ENCODE results near the gene SERINC2. TPM values are rescaled to one million over a fixed set of nuclear protein-coding genes. Genes with fewer than 3 reads are reported as not detected.
"Not testable (repeated sequence)": the region's sequence is repeated elsewhere in the genome, so short reads cannot be mapped to it uniquely, and the experiment has no call there.

Gene SERINC2
- total and polyA plus RNA-seq, 9 donors: 4.0 to 49.0 (median 34.5) TPM

DNA sequence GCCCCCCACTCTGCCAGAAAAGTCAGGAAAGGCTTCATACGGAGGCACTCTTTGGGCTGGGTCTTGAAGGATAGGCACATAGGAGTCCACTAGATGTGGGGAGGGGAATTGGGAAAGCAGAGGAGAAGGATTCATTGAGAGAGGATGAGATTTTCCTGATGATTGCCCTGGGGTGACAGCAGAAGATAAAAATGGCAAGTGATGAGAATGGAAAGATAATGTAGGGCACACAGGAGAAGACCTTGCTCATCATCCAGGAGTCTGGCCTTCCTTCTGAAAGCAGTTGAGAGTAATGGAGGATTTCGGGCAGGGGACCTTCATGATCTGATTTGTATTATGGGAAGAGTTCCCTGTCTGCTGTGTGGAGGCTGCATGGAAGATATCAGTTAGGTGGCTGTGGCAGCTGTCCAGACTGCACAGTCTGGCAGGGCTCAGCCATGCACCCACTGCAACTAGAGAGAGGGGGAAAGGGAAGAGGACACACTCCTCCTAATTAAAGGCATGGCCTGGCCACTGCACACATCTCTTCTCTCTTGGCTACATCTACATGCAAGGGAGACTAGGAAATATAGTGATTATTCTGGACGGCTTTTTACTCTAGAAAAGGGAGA, 30.5 kb upstream of the SERINC2 start:
- DNase-seq: peak; percentile 32
- Histone ChIP-seq H3K9me3 (replicated peaks; ENCODE audit: control insufficient read depth, low read depth, low read length) (no peaks in the 10 kb centered on the region), H3K36me3 (ENCODE audit: control insufficient read depth, insufficient read depth, low read length) (no peaks in the 10 kb centered on the region), H3K4me1 (ENCODE audit: control insufficient read depth, insufficient read depth, low read length) (peaks cover 39% of the 10 kb centered on the region), H3K27me3 (ENCODE audit: control insufficient read depth, insufficient read depth, low read length) (no peaks in the 10 kb centered on the region), H3K4me3 (ENCODE audit: low read length) (no peak overlapping the region), H3K27ac (ENCODE audit: low read length) (peak overlapping the region; percentile 88)
- 84% methylated on average over 3 of the region's 3 CpGs for WGBS (ENCODE audit: insufficient coverage)

DNA sequence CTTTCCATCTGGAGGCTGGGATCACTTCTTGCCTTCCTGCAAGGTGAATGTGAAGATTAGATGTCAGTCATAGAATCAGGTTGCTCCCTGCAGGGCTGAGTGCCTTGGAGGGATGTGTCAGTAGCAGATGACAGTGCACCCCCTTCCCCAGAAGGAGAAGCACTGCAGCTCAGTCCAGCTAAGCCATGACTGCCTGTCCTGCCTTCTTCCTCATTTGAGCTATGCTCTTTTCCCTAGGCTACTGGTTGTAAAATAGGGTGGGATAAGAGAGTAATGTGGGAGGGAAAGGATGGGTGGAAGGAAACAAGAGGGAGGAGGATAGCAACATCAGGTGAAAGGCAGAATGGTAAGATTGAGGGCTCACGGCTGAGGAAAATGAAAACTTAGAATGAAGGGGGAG, 29.0 kb upstream of the SERINC2 start:
- Histone ChIP-seq H3K4me1 (ENCODE audit: control insufficient read depth, insufficient read depth, low read length) (peaks cover 39% of the 10 kb centered on the region), H3K27ac (ENCODE audit: low read length) (no peak overlapping the region), H3K36me3 (ENCODE audit: control insufficient read depth, insufficient read depth, low read length) (no peaks in the 10 kb centered on the region), H3K4me3 (ENCODE audit: low read length) (no peak overlapping the region), H3K9me3 (replicated peaks; ENCODE audit: control insufficient read depth, low read depth, low read length) (no peaks in the 10 kb centered on the region), H3K27me3 (ENCODE audit: control insufficient read depth, insufficient read depth, low read length) (no peaks in the 10 kb centered on the region)
- WGBS (ENCODE audit: insufficient coverage): no CpG with 5 or more reads among the region's 1 CpG
- no peak for DNase-seq

- H3K27me3 ChIP-seq (ENCODE audit: control insufficient read depth, insufficient read depth, low read length); H3K27ac ChIP-seq (ENCODE audit: low read length); H3K36me3 ChIP-seq (ENCODE audit: control insufficient read depth, insufficient read depth, low read length); DNase-seq; H3K9me3 ChIP-seq (replicated peaks; ENCODE audit: control insufficient read depth, low read depth, low read length); H3K4me3 ChIP-seq (ENCODE audit: low read length): not testable (repeated sequence)
- 75% methylated on average over 4 of the region's 8 CpGs for WGBS (ENCODE audit: insufficient coverage)
- peaks cover 16% of the 10 kb centered on the region for H3K4me1 ChIP-seq (ENCODE audit: control insufficient read depth, insufficient read depth, low read length)
These were observed 26.3 kb upstream of the SERINC2 start for GRCh38 chr1:31386576-31387243.

GRCh38 chr1:31387612-31388011, 25.4 kb upstream of the SERINC2 start:
- Histone ChIP-seq H3K4me1 (ENCODE audit: control insufficient read depth, insufficient read depth, low read length) (peaks cover 7% of the 10 kb centered on the region), H3K27me3 (ENCODE audit: control insufficient read depth, insufficient read depth, low read length) (no peaks in the 10 kb centered on the region), H3K27ac (ENCODE audit: low read length) (no peak overlapping the region), H3K4me3 (ENCODE audit: low read length) (no peak overlapping the region), H3K9me3 (replicated peaks; ENCODE audit: control insufficient read depth, low read depth, low read length) (no peaks in the 10 kb centered on the region), H3K36me3 (ENCODE audit: control insufficient read depth, insufficient read depth, low read length) (no peaks in the 10 kb centered on the region)
- 61% methylated on average over 10 of the region's 10 CpGs for WGBS (ENCODE audit: insufficient coverage)
- no peak for DNase-seq

GRCh38 chr1:31389616-31390015, 23.4 kb upstream of the SERINC2 start:
- DNase-seq: no peak
- Histone ChIP-seq H3K36me3 (ENCODE audit: control insufficient read depth, insufficient read depth, low read length) (no peaks in the 10 kb centered on the region), H3K9me3 (replicated peaks; ENCODE audit: control insufficient read depth, low read depth, low read length) (no peaks in the 10 kb centered on the region), H3K27ac (ENCODE audit: low read length) (no peak overlapping the region), H3K27me3 (ENCODE audit: control insufficient read depth, insufficient read depth, low read length) (no peaks in the 10 kb centered on the region), H3K4me3 (ENCODE audit: low read length) (no peak overlapping the region), H3K4me1 (ENCODE audit: control insufficient read depth, insufficient read depth, low read length) (peaks cover 5% of the 10 kb centered on the region)
- 92% methylated on average over 1 of the region's 7 CpGs for WGBS (ENCODE audit: insufficient coverage)

GRCh38 chr1:31390071-31390470, 22.9 kb upstream of the SERINC2 start:
- DNase-seq: no peak
- Histone ChIP-seq H3K27me3 (ENCODE audit: control insufficient read depth, insufficient read depth, low read length) (no peaks in the 10 kb centered on the region), H3K36me3 (ENCODE audit: control insufficient read depth, insufficient read depth, low read length) (no peaks in the 10 kb centered on the region), H3K9me3 (replicated peaks; ENCODE audit: control insufficient read depth, low read depth, low read length) (no peaks in the 10 kb centered on the region), H3K4me3 (ENCODE audit: low read length) (no peak overlapping the region), H3K4me1 (ENCODE audit: control insufficient read depth, insufficient read depth, low read length) (peaks cover 8% of the 10 kb centered on the region), H3K27ac (ENCODE audit: low read length) (no peak overlapping the region)
- WGBS (ENCODE audit: insufficient coverage): 82% methylated on average over 2 of the region's 7 CpGs

DNA sequence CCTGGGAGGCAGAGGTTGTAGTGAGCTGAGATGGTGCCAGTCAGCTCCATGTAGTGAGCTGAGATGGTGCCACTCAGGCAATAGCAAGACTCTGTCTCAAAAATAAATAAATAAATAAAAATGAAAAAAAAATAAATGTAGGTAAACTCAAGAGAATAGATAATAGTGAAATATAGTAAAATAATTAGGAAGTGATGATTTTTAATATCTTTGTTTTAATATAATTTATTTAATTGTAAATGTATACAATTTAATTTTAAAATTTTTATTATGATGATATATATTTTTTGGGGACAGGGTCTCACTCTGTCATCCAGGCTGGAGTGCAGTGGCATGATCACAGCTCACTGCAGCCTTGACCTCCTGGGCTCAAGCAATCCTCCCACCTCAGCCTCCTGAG, 19.6 kb upstream of the SERINC2 start:
- peaks cover 8% of the 10 kb centered on the region for H3K4me1 ChIP-seq (ENCODE audit: control insufficient read depth, insufficient read depth, low read length)
- no peaks in the 10 kb centered on the region for H3K27me3 ChIP-seq (ENCODE audit: control insufficient read depth, insufficient read depth, low read length)
- H3K27ac ChIP-seq (ENCODE audit: low read length): no peak overlapping the region
- DNase-seq: no peak
- no peak overlapping the region for H3K4me3 ChIP-seq (ENCODE audit: low read length)
- H3K9me3 ChIP-seq (replicated peaks; ENCODE audit: control insufficient read depth, low read depth, low read length): no peaks in the 10 kb centered on the region
- H3K36me3 ChIP-seq (ENCODE audit: control insufficient read depth, insufficient read depth, low read length): no peaks in the 10 kb centered on the region

- Histone ChIP-seq H3K9me3 (replicated peaks; ENCODE audit: control insufficient read depth, low read depth, low read length) (no peaks in the 10 kb centered on the region), H3K4me3 (ENCODE audit: low read length) (peak overlapping the region; percentile 27), H3K27me3 (ENCODE audit: control insufficient read depth, insufficient read depth, low read length) (no peaks in the 10 kb centered on the region), H3K4me1 (ENCODE audit: control insufficient read depth, insufficient read depth, low read length) (peaks cover 8% of the 10 kb centered on the region), H3K36me3 (ENCODE audit: control insufficient read depth, insufficient read depth, low read length) (no peaks in the 10 kb centered on the region), H3K27ac (ENCODE audit: low read length) (peak overlapping the region; percentile 69)
- under 1% methylated on average over 33 of the region's 36 CpGs for WGBS (ENCODE audit: insufficient coverage)
- DNase-seq: peak; percentile 91
These were observed 18.3 kb upstream of the SERINC2 start for GRCh38 chr1:31394584-31395193.

- no peaks in the 10 kb centered on the region for H3K9me3 ChIP-seq (replicated peaks; ENCODE audit: control insufficient read depth, low read depth, low read length)
- peaks cover 8% of the 10 kb centered on the region for H3K4me1 ChIP-seq (ENCODE audit: control insufficient read depth, insufficient read depth, low read length)
- no peak overlapping the region for H3K27ac ChIP-seq (ENCODE audit: low read length)
- no peaks in the 10 kb centered on the region for H3K36me3 ChIP-seq (ENCODE audit: control insufficient read depth, insufficient read depth, low read length)
- WGBS (ENCODE audit: insufficient coverage): 60% methylated on average over 1 of the region's 3 CpGs
- no peaks in the 10 kb centered on the region for H3K27me3 ChIP-seq (ENCODE audit: control insufficient read depth, insufficient read depth, low read length)
- no peak for DNase-seq
- no peak overlapping the region for H3K4me3 ChIP-seq (ENCODE audit: low read length)
These were observed 16.2 kb upstream of the SERINC2 start for GRCh38 chr1:31396633-31397351.

- WGBS (ENCODE audit: insufficient coverage): 27% methylated on average over 4 of the region's 4 CpGs
These were observed 15.5 kb upstream of the SERINC2 start for GRCh38 chr1:31397360-31398095.

More at GRCh38 chr1:31397360-31398095, 15.5 kb upstream of the SERINC2 start:
- Histone ChIP-seq H3K9me3 (replicated peaks; ENCODE audit: control insufficient read depth, low read depth, low read length) (no peaks in the 10 kb centered on the region), H3K27ac (ENCODE audit: low read length) (no peak overlapping the region), H3K4me3 (ENCODE audit: low read length) (no peak overlapping the region), H3K27me3 (ENCODE audit: control insufficient read depth, insufficient read depth, low read length) (no peaks in the 10 kb centered on the region), H3K4me1 (ENCODE audit: control insufficient read depth, insufficient read depth, low read length) (peaks cover 8% of the 10 kb centered on the region), H3K36me3 (ENCODE audit: control insufficient read depth, insufficient read depth, low read length) (no peaks in the 10 kb centered on the region)
- no peak for DNase-seq

Measured in muscle of leg (tissue), 11 donors.